Measurements from ENCODE around the gene KRTAP5-6.

The KRTAP5-6 gene

DNA sequence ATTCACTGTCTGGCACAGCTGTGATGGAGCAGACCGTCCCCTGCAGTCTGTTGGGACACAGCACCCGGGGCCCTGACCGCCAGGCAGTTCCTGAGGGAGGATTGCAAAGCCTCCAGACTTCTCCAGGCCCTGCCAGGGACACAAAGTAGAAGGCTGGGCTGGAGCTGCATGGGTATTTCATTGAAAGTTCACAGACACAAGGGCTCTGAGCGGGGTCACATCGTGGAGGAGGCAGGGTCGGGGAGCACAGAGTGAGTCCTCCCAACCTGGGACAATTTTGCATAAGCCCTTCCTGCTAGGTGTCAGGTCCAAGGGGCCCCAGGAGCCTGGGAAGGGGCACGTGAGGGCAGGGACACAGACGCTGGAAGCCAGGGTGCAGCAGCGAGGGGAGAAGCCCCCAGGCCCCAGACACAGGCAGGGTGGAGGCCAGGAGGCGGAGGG is 37.7 kb downstream of the KRTAP5-6 start:
- DNase-seq: no peak

DNA sequence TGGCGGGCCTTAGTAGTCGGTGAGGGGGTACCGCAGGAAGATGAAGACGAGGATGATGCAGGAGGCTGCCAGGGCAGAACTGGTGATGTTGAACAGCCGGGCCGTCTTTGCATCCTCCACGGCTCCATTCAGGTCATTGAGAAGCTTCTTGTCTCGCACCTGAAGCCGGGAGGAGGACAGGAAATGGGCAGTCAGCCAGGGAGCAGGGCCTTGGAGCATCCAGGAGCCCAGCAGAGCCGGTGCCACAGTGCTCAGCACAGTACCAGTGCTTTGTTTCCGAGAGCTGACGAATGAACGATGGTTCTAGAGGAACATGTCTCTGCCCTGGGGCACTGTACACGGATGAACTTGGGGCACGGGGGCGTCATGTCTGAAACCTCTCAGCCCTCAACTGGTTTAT is 38.3 kb downstream of the KRTAP5-6 start:
- DNase-seq: no peak

- no peak for DNase-seq
Measured at GRCh38 chr11:1736447-1736992, 39.5 kb downstream of the KRTAP5-6 start.

DNA sequence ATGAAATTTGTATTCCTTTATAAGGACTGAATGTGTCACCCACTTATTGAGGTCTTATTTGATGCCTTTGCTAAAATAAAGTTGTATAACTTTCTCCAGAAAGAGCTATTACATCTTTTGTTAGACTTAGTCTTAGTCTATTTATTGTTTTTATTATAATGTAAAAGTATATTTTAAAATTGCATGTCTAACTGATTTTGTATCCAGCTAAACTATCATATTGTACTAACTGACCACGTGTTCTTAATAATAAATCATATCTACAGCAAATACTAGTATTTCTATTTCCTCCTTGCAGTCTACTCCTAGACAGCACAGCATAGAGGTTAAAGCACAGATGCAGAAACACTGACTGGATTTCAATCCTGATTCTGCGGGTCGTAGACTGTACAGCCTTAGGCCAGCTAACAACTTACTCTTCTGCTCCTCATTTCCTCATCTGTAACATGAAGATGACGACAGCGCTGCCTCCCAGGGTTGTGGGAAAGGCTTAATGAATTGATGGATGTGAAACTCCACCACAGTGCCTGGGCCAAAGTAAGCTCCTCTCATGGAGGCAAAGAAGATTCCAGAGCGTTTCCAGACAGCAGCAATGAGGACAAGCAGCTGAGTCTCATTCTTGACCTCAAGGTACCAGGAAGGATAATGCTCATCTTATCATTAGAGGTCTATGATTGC is 40.2 kb downstream of the KRTAP5-6 start:
- DNase-seq: no peak

DNA sequence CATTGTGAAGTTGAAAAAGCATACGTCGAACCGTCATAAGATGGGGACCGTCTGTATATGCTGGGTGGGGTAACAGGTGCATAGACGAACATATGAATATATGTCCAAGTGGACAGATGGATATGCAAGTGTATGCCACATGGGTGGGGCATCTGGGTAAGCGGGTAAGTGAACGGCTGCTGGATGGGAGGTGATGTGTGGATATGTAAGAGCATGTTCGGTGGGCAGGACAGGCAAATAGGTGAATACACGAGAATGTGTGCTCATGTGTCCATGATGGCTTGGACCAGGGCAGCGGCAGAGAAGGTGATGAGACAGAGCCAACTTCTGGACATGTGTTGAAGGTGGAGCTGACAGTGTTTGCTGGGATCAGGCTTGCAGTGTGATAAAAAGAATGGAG is 41.4 kb downstream of the KRTAP5-6 start:
- no peak for DNase-seq

GRCh38 chr11:1739576-1739975 is 42.6 kb downstream of the KRTAP5-6 start:
- DNase-seq: no peak

- DNase-seq: no peak
Measured at GRCh38 chr11:1740786-1741530, 44.0 kb downstream of the KRTAP5-6 start.

DNA sequence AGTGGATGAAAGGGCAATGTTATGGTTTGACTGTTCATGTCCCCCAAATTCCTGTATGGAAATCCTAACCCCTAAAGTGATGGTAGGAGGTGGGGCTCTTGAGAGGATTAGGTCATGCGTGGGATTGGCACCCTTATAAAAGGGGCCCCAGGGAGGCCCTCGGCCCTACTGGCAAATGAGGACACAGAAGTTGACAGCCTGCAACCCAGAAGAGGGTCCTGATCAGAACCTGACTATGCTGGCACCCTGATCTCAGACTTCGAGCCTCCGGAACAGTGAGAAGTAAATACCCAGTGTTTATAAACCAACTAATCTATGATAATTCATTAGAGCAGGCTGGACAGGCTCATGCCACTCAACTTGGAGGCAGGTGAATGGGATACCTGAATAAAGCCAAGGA is 44.7 kb downstream of the KRTAP5-6 start:
- DNase-seq: no peak

- no peak for DNase-seq
Measured at GRCh38 chr11:1742371-1742770, 45.4 kb downstream of the KRTAP5-6 start.

- no peak for DNase-seq
Measured at GRCh38 chr11:1742869-1743584, 46.0 kb downstream of the KRTAP5-6 start.

DNA sequence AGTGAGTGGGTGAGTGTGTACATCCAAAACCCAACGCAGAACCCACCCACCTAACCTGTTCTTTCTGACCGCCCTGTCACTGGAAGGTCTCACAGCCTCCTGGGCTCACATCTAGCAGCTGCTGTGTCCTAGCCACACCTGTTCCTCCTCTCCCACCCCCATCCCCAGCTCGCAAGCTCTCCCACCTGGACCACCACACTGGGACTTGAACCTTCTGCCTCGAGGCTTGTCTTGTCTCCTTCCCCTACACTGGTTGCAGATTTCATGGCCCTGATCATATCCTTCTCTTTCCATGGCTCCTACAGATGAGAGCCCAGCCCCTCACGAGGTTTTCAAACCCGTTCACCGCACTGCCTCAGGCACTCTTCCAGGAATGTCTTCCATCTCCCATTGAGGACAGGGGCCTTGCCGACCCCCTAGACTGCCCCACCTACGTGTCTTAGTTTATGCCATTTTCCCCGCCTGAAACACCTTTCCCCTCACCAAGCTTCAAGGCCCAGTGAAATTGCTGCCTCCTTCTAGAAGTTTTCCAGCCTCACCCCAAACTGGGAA is 46.7 kb downstream of the KRTAP5-6 start:
- no peak for DNase-seq

GRCh38 chr11:1744137-1744886 is 47.3 kb downstream of the KRTAP5-6 start:
- DNase-seq: no peak

DNA sequence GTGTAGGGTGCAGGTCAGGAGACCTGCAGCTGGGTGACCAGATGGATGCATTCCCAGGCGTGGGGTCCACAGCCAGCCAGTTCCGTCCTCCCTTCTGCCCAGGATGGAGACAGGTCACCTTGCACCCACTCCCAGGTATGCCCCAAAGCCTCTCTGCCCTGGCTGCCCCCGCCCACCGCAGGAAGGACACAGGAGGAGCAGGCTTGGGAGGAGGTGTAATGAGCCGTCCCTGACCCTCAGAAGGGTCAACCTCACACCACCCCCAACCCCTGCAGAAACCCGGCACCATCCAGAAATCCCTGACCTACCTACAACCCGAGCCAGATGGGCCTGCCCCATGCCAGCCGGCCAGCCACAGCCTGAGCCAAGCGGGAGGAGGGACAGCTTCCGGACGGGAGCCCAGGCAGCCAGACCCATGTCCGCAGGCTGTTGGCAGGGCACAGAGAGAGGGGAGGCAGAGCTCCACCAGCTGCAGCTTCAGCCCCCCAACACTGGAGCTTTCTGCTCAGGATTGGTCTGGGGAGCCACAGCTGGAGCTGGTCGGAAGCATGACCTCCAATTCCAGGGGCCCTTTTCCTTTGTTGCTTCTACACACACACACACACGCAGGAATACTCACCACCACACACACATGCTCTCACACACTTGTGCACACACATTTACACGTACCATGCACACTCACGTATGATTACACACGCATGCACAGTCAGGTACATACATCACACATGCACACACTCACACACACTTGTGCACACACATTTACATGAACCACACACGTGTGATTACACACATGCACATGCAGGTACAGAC is 48.1 kb downstream of the KRTAP5-6 start:
- DNase-seq: no peak

DNA sequence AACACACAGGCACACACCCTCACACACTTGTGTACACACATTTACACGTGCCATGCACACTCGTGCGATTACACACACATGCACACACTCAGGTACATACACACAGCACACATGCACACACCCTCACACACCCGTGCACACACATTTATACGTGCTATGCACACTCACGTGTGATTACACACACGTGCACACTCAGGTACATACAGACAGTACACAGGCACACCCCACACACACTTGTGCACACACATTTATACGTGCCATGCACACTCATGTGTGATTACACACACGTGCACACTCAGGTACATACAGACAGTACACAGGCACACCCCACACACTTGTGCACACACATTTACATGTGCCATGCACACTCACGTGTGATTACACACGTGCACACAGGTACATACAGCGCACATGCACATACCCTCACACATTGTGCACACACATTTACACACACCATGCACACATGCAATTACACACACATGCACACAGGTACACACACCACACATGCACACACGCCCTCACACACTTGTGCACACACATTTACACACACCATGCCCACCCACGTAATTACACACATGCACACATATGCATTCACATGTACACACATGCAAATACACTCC is 48.8 kb downstream of the KRTAP5-6 start:
- DNase-seq: no peak

GRCh38 chr11:1746511-1746931 is 49.5 kb downstream of the KRTAP5-6 start:
- DNase-seq: no peak

DNA sequence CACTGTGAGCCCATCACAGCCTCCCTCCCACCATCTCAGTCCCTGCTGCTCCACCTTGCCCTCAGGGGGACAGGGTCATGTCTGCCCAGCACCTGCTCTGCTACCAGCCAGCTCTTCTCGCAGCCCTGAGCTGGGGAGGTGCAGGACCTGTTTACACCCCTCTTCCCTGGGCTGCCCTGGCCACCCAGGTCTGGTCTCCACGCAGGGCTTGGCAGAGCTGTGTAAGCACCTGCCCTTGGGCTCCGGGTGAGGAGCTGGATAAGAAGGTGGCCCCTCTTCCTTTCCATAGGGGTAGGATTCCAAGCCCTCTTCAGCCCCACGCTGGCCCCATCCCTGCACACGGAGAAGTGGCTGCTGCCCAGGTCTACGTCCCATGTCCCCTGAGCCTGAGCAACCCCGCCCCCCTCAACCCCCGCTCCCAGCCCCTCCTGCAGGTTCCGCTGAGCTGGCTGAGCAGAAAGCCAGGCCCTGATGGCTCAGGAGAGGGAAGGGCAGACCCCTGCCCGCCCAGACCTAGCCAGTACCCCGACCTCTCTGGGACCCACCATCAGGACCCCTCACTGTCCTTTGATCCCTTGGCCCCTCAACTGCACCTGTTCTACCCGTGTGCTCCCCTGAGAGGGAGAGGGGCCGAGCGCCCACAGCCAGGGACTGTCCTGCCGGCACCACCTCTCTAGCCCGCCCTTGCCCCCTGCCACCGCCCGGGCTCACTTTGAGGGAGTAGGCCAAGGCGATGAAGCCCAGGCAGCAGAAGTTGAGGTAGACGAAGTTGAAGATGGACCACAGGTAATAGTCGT is 50.2 kb downstream of the KRTAP5-6 start:
- DNase-seq: no peak
